SU-DHL-6 (cell line): Measurements from ENCODE around the gene HERC3.

Experiments
- EZH2phosphoT487 ChIP-seq: fragments of 200-600 bp; sonication (generic), shearing (Covaris generic); conservative IDR thresholded peaks from 2 replicates; pipeline ENCODE4 v1.6.1; 2018; ENCODE audit warnings: mild to moderate bottlenecking, antibody characterized with exemption, low read length, moderate library complexity, mixed read lengths
- TF ChIP-seq, protein P1 (sequence below): fragments of 200-600 bp; sonication (generic); IDR thresholded peaks from one replicate; pipeline ENCODE4 v1.5.1; 2017; ENCODE audit warnings: antibody characterized with exemption, mild to moderate bottlenecking, low read length, moderate library complexity; ENCODE audit not compliant: insufficient read depth, poor library complexity, severe bottlenecking

DNA sequence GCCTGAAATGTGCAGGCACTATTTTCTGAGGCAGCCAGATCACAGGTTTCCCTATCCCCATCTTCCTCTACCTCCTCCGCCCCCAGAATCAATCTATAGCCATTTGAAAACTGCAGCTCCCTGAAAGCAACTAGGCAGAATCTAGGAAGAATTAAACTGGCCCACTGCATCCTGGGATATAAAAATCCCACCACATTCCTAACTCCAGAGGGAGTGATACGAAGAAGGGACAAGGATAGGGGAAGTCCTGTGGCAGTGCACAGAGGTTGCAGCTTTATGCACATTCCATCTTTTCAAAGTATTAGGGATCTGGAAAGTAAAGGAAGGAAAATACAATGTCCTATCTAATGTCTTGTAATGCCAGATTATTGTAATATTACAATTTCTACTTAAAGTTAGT is 18.3 kb upstream of the HERC3 start:
- TF ChIP-seq, protein P1, sequence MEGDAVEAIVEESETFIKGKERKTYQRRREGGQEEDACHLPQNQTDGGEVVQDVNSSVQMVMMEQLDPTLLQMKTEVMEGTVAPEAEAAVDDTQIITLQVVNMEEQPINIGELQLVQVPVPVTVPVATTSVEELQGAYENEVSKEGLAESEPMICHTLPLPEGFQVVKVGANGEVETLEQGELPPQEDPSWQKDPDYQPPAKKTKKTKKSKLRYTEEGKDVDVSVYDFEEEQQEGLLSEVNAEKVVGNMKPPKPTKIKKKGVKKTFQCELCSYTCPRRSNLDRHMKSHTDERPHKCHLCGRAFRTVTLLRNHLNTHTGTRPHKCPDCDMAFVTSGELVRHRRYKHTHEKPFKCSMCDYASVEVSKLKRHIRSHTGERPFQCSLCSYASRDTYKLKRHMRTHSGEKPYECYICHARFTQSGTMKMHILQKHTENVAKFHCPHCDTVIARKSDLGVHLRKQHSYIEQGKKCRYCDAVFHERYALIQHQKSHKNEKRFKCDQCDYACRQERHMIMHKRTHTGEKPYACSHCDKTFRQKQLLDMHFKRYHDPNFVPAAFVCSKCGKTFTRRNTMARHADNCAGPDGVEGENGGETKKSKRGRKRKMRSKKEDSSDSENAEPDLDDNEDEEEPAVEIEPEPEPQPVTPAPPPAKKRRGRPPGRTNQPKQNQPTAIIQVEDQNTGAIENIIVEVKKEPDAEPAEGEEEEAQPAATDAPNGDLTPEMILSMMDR = no peak
- TF ChIP-seq EZH2phosphoT487 = no peak
